Large intestine (tissue), 3 donors: ENCODE results near the gene ARV1. TPM values are rescaled to one million over a fixed set of nuclear protein-coding genes. Genes with fewer than 3 reads are reported as not detected.
A peak's percentile ranks its signal among the peaks of the same experiment; 100 is the strongest.

Experiments used
- DNase-seq, 2 donors: peaks; one replicate each; pipeline versions ENCODE4 v3.0.0 to v3.0.0-alpha.2; 2013
- H3K27ac ChIP-seq: one replicate; pipeline ENCODE4 v1.5.1; 2013; ENCODE audit warnings: low read length
- H3K27me3 ChIP-seq: 2 replicates; pipeline ENCODE4 v1.6.1; 2013; ENCODE audit warnings: low read length; ENCODE audit not compliant: control insufficient read depth, insufficient read depth
- H3K36me3 ChIP-seq: 2 replicates; pipeline ENCODE4 v1.6.1; 2013; ENCODE audit warnings: low read length; ENCODE audit not compliant: control insufficient read depth, insufficient read depth
- H3K4me1 ChIP-seq: one replicate; pipeline ENCODE4 v1.6.1; 2013; ENCODE audit warnings: low read length; ENCODE audit not compliant: control insufficient read depth, insufficient read depth
- H3K4me3 ChIP-seq: one replicate; pipeline ENCODE4 v1.5.1; 2013; ENCODE audit warnings: low read length
- H3K9me3 ChIP-seq: one replicate; pipeline ENCODE4 v1.6.1; 2013; ENCODE audit warnings: mild to moderate bottlenecking, low read depth, low read length, moderate library complexity; ENCODE audit not compliant: control insufficient read depth
- WGBS: methylation state at CpG from one replicate; pipeline ENCODE4 v1.1.5; 2013; ENCODE audit warnings: low lambda C conversion rate; ENCODE audit not compliant: insufficient coverage; 5-methylcytosine and 5-hydroxymethylcytosine counted together
- polyA plus RNA-seq: library from polyadenylated mRNA; unstranded; fragments of 120-200 nt; gene quantifications from one replicate; pipeline ENCODE4 v1.2.1, GENCODE V29; 2013

Gene ARV1
- polyA plus RNA-seq, 1 donor, result 22.0 TPM

DNA sequence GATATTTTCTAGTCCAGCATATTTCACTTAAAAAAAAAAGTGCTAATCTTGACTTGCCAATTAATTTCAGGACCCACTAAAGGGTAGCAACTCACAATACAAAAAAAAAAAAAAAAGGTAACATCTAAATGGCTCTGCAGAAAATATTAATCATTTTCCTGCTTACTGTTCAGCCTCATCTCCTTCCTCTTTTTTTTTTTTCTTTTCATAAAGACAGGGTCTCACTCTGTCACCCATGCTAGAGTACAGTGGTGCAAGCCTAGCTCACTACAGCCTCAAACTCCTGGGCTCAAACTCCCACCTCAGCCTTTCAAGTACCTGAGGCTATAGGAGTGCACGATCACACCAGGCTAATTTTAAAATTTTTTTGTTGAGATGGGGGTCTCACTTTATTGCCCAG is 30.6 kb upstream of the ARV1 start:
- H3K4me3 ChIP-seq, result no peak overlapping the region
- no peaks in the 10 kb centered on the region for H3K9me3 ChIP-seq
- DNase-seq, result no peak
- no peak overlapping the region for H3K27ac ChIP-seq
- H3K27me3 ChIP-seq, result no peaks in the 10 kb centered on the region
- no CpG with 5 or more reads among the region's 1 CpG for WGBS
- H3K36me3 ChIP-seq, result peaks cover 8% of the 10 kb centered on the region
- H3K4me1 ChIP-seq, result no peaks in the 10 kb centered on the region

DNA sequence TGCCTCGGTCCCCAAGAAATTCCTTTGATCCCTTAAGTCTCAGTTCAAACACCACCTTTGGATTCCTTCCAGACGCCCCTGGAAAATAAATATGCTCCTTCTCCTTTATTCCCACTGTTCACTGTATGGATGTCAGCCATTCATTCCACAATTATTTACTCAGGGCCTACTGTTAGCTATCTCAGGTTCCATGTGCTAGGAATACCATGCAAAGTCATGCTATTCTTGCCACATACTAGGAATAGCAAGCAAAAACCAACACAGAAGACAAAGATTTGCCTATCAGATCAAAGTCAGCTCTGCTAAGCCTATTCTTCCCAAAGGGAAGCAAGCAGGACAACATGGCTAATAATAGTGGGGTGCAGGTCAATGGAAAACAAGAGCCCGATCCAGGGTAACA is 30.0 kb upstream of the ARV1 start:
- DNase-seq, result no peak
- 90% methylated on average over 2 of the region's 3 CpGs for WGBS
- no peak overlapping the region for H3K27ac ChIP-seq
- H3K4me1 ChIP-seq, result no peaks in the 10 kb centered on the region
- no peaks in the 10 kb centered on the region for H3K9me3 ChIP-seq
- peaks cover 11% of the 10 kb centered on the region for H3K36me3 ChIP-seq
- no peak overlapping the region for H3K4me3 ChIP-seq
- H3K27me3 ChIP-seq, result no peaks in the 10 kb centered on the region

DNA sequence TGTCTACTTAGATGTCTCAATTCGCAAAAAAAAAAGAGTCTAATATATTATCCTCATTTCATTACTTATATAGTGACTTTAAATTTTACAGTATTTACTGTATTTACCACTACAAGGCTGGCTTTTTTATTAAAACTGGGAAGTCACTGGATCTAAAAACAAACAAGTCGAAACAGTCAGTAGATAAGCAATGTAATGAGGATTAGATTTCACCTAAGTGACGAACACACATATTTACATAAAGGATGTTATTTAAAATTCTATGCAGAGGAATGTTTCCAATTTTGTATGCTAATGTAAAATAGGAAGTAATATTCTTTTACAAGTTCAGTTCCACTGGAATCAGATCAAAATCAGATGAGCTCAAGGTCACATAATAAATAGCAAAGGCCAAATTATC is 28.5 kb upstream of the ARV1 start:
- H3K27me3 ChIP-seq, result no peaks in the 10 kb centered on the region
- H3K4me3 ChIP-seq, result no peak overlapping the region
- no peaks in the 10 kb centered on the region for H3K4me1 ChIP-seq
- DNase-seq, result no peak
- peaks cover 9% of the 10 kb centered on the region for H3K36me3 ChIP-seq
- WGBS, result 100% methylated on average over 1 of the region's 3 CpGs
- H3K27ac ChIP-seq, result no peak overlapping the region
- no peaks in the 10 kb centered on the region for H3K9me3 ChIP-seq

DNA sequence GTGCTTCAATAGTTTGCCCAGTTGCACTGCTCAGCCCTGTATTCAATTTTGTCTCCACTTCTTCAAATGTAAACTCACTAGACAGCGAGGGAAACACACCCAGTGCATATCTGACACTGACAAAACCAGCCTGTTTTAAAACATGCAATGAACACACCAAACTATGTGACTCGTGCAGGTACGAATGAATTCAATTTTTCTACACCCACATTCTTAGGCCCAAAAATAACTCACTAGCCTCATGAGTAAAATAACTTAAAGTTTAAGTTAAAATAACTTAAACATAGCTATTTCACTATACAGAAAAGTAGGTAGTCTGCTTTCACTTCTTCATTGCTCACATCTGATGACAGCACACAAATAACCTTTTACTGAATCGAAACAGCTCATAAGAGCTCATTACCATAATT is 21.3 kb upstream of the ARV1 start:
- H3K4me1 ChIP-seq, result no peaks in the 10 kb centered on the region
- H3K27ac ChIP-seq, result no peak overlapping the region
- H3K9me3 ChIP-seq, result no peaks in the 10 kb centered on the region
- no peak for DNase-seq
- WGBS, result 83% methylated on average over 2 of the region's 4 CpGs
- no peak overlapping the region for H3K4me3 ChIP-seq
- no peaks in the 10 kb centered on the region for H3K27me3 ChIP-seq
- peaks cover 8% of the 10 kb centered on the region for H3K36me3 ChIP-seq

DNA sequence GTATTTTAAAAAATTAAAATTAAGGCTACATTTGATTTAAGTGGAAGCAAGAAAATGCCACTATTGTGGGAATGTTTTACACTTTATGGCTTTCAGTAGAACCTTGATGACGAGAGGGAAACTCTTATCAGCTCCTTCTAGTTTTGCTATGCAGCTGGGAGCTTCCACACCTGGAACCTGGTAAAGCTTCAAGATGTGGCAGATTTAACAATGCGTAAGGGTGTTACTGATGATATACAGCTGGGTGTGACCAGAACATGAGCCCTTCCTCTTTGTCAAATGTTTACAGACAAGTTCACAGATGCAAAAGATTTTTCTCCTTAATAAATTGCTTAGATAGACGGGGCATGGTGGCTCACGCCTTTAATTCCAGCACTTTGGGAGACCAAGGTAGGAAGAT is 20.5 kb upstream of the ARV1 start:
- H3K36me3 ChIP-seq, result peaks cover 6% of the 10 kb centered on the region
- H3K4me1 ChIP-seq, result no peaks in the 10 kb centered on the region
- H3K4me3 ChIP-seq, result no peak overlapping the region
- WGBS, result no CpG with 5 or more reads among the region's 4 CpGs
- peak; percentile 26 to 45 for DNase-seq
- H3K27me3 ChIP-seq, result no peaks in the 10 kb centered on the region
- H3K9me3 ChIP-seq, result no peaks in the 10 kb centered on the region
- H3K27ac ChIP-seq, result no peak overlapping the region

DNA sequence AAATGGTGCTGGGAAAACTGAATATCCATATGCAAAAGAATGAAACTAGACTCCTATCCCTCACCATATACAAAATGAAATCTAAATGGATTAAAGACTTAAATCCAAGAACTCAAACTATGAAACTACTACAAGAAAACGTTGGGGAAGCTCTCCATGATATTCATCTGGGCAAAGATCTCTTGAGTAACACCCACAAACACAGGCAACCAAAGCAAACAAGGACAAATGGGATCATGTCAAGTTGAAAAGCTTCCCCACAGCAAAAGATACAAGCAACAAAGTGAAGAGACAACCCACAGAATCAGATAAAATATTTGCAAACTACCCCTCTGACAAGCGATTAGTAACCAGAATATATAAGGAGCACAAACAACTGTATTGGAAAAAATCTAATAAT is 14.0 kb upstream of the ARV1 start:
- Histone ChIP-seq H3K36me3 (no peaks in the 10 kb centered on the region), H3K9me3 (no peaks in the 10 kb centered on the region), H3K27me3 (no peaks in the 10 kb centered on the region), H3K4me3 (no peak overlapping the region), H3K27ac (no peak overlapping the region), H3K4me1 (peaks cover 5% of the 10 kb centered on the region)
- no peak for DNase-seq
- whole genome bisulfite sequencing, result 100% methylated on average over 1 of the region's 2 CpGs

DNA sequence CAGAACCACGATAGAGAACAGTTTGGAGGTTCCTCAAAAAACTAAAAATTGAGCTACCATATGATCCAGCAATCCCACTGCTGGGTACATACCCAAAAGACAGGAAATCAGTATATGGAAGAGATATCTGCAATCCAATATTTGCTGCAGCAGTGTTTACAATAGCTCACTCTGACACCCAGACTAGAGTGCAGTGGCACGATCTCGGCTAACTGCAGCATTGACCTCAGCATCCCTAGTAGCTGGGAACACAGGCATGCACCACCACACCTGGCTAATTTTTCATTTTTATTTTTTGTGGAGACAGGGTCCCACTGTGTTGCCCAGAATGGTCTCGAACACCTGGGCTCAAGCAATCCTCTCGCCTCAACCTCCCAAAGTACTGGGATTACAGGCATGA is 13.4 kb upstream of the ARV1 start:
- WGBS, result 100% methylated on average over 3 of the region's 5 CpGs
- no peaks in the 10 kb centered on the region for H3K27me3 ChIP-seq

DNA sequence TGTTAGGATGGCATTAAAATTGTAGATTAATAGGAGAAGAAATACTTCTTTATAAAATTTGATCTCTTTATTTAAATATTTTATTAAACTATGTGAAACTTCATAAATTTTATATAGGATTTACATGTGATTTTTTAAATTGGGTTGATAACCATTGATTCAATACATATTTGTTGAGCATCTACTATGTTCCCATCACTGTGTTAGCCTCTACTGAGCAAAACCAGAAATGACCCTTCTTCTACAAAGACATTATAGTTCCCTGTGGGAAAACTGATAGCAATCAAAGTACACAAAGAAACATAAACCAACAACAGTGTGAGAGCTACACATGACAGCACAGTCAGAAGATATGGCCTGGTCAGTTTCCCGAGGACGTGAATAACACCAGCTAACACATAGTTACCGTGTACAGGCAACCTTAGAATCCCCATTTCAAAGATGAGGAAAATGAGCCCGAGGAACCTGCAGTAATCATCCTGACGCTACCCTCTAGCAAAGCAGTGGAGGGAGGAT is 12.5 kb upstream of the ARV1 start:
- no peaks in the 10 kb centered on the region for H3K36me3 ChIP-seq
- H3K27ac ChIP-seq, result no peak overlapping the region
- H3K9me3 ChIP-seq, result no peaks in the 10 kb centered on the region
- H3K4me3 ChIP-seq, result no peak overlapping the region
- WGBS, result 100% methylated on average over 1 of the region's 5 CpGs
- peaks cover 5% of the 10 kb centered on the region for H3K4me1 ChIP-seq
- DNase-seq, result no peak
- H3K27me3 ChIP-seq, result no peaks in the 10 kb centered on the region

More for the DNA sequence above, 13.4 kb upstream of the ARV1 start:
- Histone ChIP-seq H3K4me3 (no peak overlapping the region), H3K9me3 (no peaks in the 10 kb centered on the region), H3K27ac (no peak overlapping the region), H3K36me3 (no peaks in the 10 kb centered on the region), H3K4me1 (peaks cover 5% of the 10 kb centered on the region)
- DNase-seq, result no peak

DNA sequence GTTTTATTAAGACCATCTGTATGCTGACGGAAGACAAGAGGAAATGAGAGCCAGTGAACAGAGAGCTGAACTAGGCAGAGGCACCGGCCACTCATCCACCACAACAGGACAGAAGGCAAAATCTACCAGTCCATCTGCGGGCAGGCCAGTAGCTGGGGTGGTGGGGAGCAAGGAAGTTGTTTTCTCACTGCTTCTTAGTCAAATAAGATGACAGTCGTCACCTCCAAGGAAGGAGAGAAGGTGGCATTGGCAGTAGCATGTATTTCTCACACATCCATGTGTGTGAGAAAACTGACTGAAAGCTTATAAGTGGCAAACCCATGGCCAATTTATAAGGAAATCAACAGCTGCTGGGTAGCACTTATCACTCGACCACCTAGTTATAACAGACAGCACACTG is 8.5 kb upstream of the ARV1 start:
- DNase-seq, result no peak
- Histone ChIP-seq H3K4me3 (no peak overlapping the region), H3K36me3 (no peaks in the 10 kb centered on the region), H3K27me3 (no peaks in the 10 kb centered on the region), H3K9me3 (no peaks in the 10 kb centered on the region), H3K27ac (no peak overlapping the region), H3K4me1 (peaks cover 5% of the 10 kb centered on the region)
- no CpG with 5 or more reads among the region's 5 CpGs for WGBS

DNA sequence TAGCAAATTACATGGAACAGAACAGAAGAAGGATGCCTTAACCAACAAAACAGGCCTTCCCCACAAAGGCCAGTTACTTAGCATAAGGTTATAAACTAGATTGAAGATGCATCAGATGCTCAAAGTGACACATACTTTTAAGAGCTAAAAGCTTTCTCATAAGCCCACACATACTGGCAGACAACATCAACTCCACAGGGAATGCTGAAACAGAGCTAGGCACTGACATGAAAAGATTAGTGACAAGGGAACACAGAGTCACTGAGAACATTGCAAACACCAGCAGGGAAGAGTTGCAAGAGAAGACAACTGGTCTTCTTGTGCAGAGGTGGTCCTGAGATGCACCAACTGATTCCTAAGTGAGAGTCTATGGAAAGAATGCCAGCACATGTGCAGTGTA is 7.1 kb upstream of the ARV1 start:
- Histone ChIP-seq H3K27ac (no peak overlapping the region), H3K4me3 (no peak overlapping the region), H3K4me1 (peaks cover 7% of the 10 kb centered on the region), H3K36me3 (no peaks in the 10 kb centered on the region), H3K9me3 (no peaks in the 10 kb centered on the region), H3K27me3 (no peaks in the 10 kb centered on the region)
- DNase-seq, result no peak

DNA sequence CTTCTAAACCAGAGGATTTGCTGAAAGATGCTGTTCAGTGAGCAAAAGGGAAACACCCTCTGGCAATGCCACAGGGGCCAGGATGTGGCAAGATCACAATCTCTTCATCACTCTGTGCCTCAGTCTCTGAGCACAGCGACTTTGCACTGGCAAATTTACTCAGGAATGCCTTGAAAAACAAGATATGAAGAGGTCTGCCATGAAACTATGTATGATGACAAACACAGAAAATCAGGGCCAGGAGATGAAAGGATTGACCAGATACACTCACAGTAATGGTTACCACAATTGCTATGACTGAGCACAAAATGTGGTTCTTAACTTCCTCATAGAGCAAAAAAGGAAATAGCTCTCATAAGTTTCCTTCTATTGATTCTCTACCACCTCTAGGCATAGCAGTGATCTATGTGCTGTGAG is 6.0 kb upstream of the ARV1 start:
- no peaks in the 10 kb centered on the region for H3K36me3 ChIP-seq
- no peak for DNase-seq
- H3K4me3 ChIP-seq, result no peak overlapping the region
- peaks cover 14% of the 10 kb centered on the region for H3K4me1 ChIP-seq
- no peaks in the 10 kb centered on the region for H3K27me3 ChIP-seq
- WGBS, result no CpG with 5 or more reads among the region's 1 CpG
- no peaks in the 10 kb centered on the region for H3K9me3 ChIP-seq
- no peak overlapping the region for H3K27ac ChIP-seq
